CD4-positive, alpha-beta T cell (primary cell): ENCODE measurements around the gene IL15RA. TPM values are rescaled to one million over a fixed set of nuclear protein-coding genes. Genes with fewer than 3 reads are reported as not detected.

Experiments
- ATAC-seq: fragments of 200-7000 bp; cut with Tn5 transposase; one replicate; pipeline ENCODE4 v1.10.0; 2022; ENCODE audit warnings: mild to moderate bottlenecking; ENCODE audit not compliant: poor library complexity
- CTCF ChIA-PET: fragments of 350-600 bp; sonication (Branson Sonifier 250); formaldehyde crosslinking; loops from one replicate; lab custom pipeline; 2021; ENCODE audit warnings: antibody characterized with exemption, inconsistent platforms; lab: Charles Lee
- POLR2A ChIA-PET: fragments of 350-600 bp; sonication (Branson Sonifier 250); formaldehyde crosslinking; loops from one replicate; lab custom pipeline; 2021; ENCODE audit warnings: antibody characterized with exemption, inconsistent platforms; lab: Charles Lee
- DNase-seq, 14 experiments: peaks; one replicate each; pipeline ENCODE4 v3.0.0-alpha.2; 2013 to 2020; ENCODE audit warnings: mixed read lengths in 2 of 14
- H3K27ac ChIP-seq, 2 donors: one replicate each; pipeline versions ENCODE4 v1.5.1 to v1.7.0; 2013; ENCODE audit warnings: low read length in 2 of 2, low read depth in 1 of 2, mild to moderate bottlenecking in 1 of 2
- H3K27me3 ChIP-seq, 2 experiments: 1 replicate in 1 of 2; 2 replicates in 1 of 2; pipeline versions ENCODE4 v1.6.1 to v1.7.0; 2013; ENCODE audit warnings: low read length in 2 of 2, control low read depth in 1 of 2, mild to moderate bottlenecking in 1 of 2, moderate library complexity in 1 of 2; ENCODE audit not compliant: insufficient read depth in 2 of 2, control insufficient read depth in 1 of 2
- H3K36me3 ChIP-seq: one replicate; pipeline ENCODE4 v1.6.1; 2013; ENCODE audit warnings: low read length, control low read depth; ENCODE audit not compliant: insufficient read depth
- H3K4me1 ChIP-seq: one replicate; pipeline ENCODE4 v1.6.1; 2013; ENCODE audit warnings: low read length, control low read depth; ENCODE audit not compliant: insufficient read depth
- H3K4me3 ChIP-seq: one replicate; pipeline ENCODE4 v1.5.1; 2013; ENCODE audit warnings: mild to moderate bottlenecking, low read length, moderate library complexity
- H3K9me3 ChIP-seq, 2 experiments: 1 replicate in 1 of 2; 2 replicates in 1 of 2; pipeline versions ENCODE4 v1.6.1 to v1.7.0; 2013; ENCODE audit warnings: low read length in 2 of 2, mild to moderate bottlenecking in 2 of 2, control low read depth in 1 of 2, moderate library complexity in 1 of 2; ENCODE audit not compliant: control insufficient read depth in 1 of 2, insufficient read depth in 1 of 2
- H3K27ac Mint-ChIP-seq: one replicate; pipeline ENCODE4 v1.8.0; 2020; ENCODE audit warnings: mixed read lengths
- H3K27me3 Mint-ChIP-seq: one replicate; pipeline ENCODE4 v1.8.0; 2021; ENCODE audit warnings: mixed read lengths
- H3K36me3 Mint-ChIP-seq: one replicate; pipeline ENCODE4 v1.8.0; 2021; ENCODE audit warnings: low read depth, mixed read lengths
- H3K4me1 Mint-ChIP-seq: one replicate; pipeline ENCODE4 v1.8.0; 2021; ENCODE audit warnings: low read depth, mixed read lengths
- H3K4me3 Mint-ChIP-seq: one replicate; pipeline ENCODE4 v1.8.0; 2020; ENCODE audit warnings: mild to moderate bottlenecking, mixed read lengths
- H3K9me3 Mint-ChIP-seq: one replicate; pipeline ENCODE4 v1.8.0; 2020; ENCODE audit warnings: mixed read lengths
- intact Hi-C, 2 experiments: fragments of 100-400 bp; cut with DNase I in 1 of 2; cut with micrococcal nuclease in 1 of 2; formaldehyde crosslinking; loops; one replicate each; pipeline versions ENCODE4 v1.15.1 to v1.9.0; 2023 to 2025; cut with DNase I, micrococcal nuclease
- total RNA-seq, 174 experiments: library from RNA in 2 of 174; stranded (reverse) in 2 of 174; gene quantifications; one replicate each; pipeline ENCODE4 v1.2.3 and lab custom pipeline; 2021 to 2026
- TF ChIP-seq, protein P1 (sequence below): fragments of 200-600 bp; IDR thresholded peaks from one replicate; pipeline ENCODE4 v1.8.0; 2022; ENCODE audit warnings: antibody characterized with exemption, mild to moderate bottlenecking

IL15RA gene
- total RNA-seq, 2 experiments from 2014 or later: 4.4 TPM

DNA sequence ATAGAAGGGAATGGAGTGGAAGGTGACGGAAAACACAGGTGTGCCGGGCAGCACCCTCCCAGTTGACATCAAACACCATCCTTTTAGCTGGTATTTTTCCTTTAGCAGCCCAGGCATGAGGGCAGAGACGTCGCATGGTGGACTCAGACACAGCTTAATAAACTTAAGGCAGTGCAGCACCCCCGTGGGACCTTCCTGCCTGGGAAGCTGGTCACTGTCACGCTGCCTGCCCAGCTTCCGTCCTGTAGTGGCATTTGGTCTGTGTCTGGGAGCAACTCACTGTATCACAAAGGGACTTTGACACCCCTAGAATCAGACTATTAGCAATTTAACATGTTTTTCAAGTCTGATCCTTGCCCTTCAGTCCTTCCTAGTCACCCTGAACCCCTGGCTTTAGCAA lies 35.8 kb downstream of the IL15RA start:
- Mint-ChIP-seq H3K4me3 (no peak overlapping the region), H3K36me3 (peaks cover 16% of the 10 kb centered on the region), H3K27ac (no peak overlapping the region), H3K9me3 (no peaks in the 10 kb centered on the region), H3K4me1 (peaks cover 8% of the 10 kb centered on the region), H3K27me3 (no peaks in the 10 kb centered on the region)
- no peaks in the 10 kb centered on the region for H3K27me3 ChIP-seq
- ChIA-PET POLR2A (interaction anchor here (1.2 kb wide), 1 partner anchor 35 kb away, joined by 3 read pairs; no protein-coding TSS in a partner anchor), CTCF (no interaction called here)
- TF ChIP-seq, protein P1, sequence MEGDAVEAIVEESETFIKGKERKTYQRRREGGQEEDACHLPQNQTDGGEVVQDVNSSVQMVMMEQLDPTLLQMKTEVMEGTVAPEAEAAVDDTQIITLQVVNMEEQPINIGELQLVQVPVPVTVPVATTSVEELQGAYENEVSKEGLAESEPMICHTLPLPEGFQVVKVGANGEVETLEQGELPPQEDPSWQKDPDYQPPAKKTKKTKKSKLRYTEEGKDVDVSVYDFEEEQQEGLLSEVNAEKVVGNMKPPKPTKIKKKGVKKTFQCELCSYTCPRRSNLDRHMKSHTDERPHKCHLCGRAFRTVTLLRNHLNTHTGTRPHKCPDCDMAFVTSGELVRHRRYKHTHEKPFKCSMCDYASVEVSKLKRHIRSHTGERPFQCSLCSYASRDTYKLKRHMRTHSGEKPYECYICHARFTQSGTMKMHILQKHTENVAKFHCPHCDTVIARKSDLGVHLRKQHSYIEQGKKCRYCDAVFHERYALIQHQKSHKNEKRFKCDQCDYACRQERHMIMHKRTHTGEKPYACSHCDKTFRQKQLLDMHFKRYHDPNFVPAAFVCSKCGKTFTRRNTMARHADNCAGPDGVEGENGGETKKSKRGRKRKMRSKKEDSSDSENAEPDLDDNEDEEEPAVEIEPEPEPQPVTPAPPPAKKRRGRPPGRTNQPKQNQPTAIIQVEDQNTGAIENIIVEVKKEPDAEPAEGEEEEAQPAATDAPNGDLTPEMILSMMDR: no peak
- H3K9me3 ChIP-seq: no peaks in the 10 kb centered on the region
- ATAC-seq: no peak
- H3K4me3 ChIP-seq: no peak overlapping the region
- DNase-seq: no peak
- intact Hi-C loops: no loop called here
- H3K27ac ChIP-seq: no peak overlapping the region
- H3K36me3 ChIP-seq: peaks cover 17% of the 10 kb centered on the region
- peaks cover 9% of the 10 kb centered on the region for H3K4me1 ChIP-seq

DNA sequence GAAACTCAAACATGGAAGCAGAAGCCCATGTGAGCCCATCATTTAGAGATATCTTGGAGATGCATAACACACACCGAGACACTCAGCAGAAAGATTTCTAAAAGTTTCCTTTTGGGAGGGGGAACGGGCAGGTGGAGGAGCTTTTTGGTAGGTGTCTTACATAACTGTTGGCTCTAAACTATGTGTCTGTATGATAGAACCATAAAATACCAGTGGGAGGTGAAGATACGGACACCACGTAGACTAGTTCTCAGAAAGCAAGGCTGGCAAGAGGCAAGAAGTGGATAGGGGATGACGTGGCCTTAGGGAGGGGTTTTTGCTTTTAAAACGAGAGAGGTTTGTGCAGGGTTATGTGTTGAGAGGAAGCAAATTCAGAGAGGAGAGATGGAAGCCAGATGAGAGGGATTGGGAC lies 36.5 kb downstream of the IL15RA start:
- TF ChIP-seq, protein P1: no peak
- POLR2A ChIA-PET: interaction anchor here (1.2 kb wide), 1 partner anchor 36 kb away, joined by 3 read pairs; no protein-coding TSS in a partner anchor
- Mint-ChIP-seq H3K4me3 (no peak overlapping the region), H3K9me3 (no peaks in the 10 kb centered on the region), H3K36me3 (peaks cover 23% of the 10 kb centered on the region), H3K27me3 (no peaks in the 10 kb centered on the region), H3K4me1 (peaks cover 2% of the 10 kb centered on the region), H3K27ac (no peak overlapping the region)
- ATAC-seq (no peak), DNase-seq (no peak)
- Histone ChIP-seq H3K9me3 (no peaks in the 10 kb centered on the region), H3K4me3 (no peak overlapping the region), H3K4me1 (peaks cover 8% of the 10 kb centered on the region), H3K27me3 (no peaks in the 10 kb centered on the region), H3K27ac (no peak overlapping the region), H3K36me3 (peaks cover 23% of the 10 kb centered on the region)
- CTCF ChIA-PET: no interaction called here
- intact Hi-C loops: no loop called here

DNA sequence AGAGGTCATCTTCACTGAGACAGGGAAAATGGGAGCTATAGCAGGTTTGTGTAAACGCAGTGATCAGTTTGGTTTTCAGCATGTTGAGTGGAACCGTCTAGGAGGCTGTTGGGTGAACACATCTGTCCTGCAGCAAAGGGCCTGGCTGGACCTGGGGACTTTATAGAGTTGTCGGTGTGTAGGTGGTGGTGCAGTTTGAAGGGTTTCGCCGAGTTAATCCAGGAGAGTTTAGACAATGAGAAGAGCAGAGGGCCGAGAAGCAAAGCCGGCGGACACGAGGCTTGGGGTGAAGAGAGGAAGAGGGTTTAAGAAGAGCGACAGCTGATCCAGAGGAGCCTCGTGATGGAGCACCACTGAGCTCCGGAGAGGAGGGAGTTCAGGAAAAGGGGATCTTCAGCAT lies 39.1 kb downstream of the IL15RA start:
- Histone ChIP-seq H3K36me3 (peaks cover 32% of the 10 kb centered on the region), H3K27me3 (no peaks in the 10 kb centered on the region), H3K4me1 (no peaks in the 10 kb centered on the region), H3K27ac (no peak overlapping the region), H3K4me3 (no peak overlapping the region), H3K9me3 (no peaks in the 10 kb centered on the region)
- Mint-ChIP-seq H3K27me3 (no peaks in the 10 kb centered on the region), H3K9me3 (no peaks in the 10 kb centered on the region), H3K36me3 (peaks cover 40% of the 10 kb centered on the region), H3K4me1 (no peaks in the 10 kb centered on the region), H3K4me3 (no peak overlapping the region), H3K27ac (no peak overlapping the region)
- intact Hi-C loops: no loop called here
- TF ChIP-seq, protein P1: no peak
- ATAC-seq (no peak), DNase-seq (no peak)
- POLR2A ChIA-PET: no interaction called here
- CTCF ChIA-PET: no interaction called here
